ENCODE data around the gene DIPK1C. TPM values are rescaled to one million over a fixed set of nuclear protein-coding genes. Genes with fewer than 3 reads are reported as not detected.

Gene DIPK1C
- total and polyA plus RNA-seq, 10 of the 15 experiments (the other 5 are each of a cell fraction or from before 2014, with no cell fraction given), result not detected

DNA sequence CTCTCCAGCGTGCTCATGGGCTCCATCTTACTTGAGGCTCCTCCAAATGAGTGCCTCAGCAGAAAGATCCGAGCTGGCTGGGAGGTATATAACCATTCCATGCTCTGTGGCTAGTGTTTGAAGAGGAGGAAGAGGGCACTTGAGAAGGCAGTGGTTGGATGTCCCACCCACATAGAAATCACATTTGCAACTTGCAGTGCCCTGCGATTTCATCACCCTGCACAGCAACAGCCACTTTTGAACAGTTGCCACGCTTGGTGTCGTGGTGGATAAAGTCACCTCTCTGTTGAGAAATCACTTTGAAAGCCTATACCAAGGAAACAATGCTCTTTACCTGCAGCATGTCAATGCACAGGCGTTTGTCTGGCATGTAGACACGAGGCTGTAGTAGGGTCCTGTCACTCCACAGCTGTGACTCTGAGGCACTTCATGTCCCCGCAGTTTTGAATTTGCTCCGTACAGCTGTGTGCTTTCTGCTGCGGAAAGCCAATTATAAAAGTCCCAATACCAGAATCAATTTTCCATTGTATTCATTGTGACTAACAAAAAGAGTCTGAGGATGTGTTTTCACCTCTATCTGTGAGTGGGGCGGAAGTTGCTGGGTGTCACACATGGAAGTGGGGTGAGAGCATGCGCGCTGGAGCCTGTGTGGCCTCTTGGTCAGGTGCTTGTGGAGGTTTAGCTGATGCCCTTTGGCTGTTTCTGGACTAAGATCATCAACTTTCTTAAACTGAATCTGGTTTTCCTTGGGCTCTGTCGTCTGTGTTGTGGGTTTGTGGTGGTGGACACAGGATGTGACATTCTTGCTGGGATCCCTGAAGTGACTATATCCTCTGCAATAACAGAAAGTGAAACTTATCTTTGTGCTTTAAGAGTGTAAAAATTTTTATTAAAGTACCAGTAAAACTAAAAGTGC, 41.9 kb upstream of the DIPK1C start:
- Histone ChIP-seq H2AFZ (ENCODE audit: control insufficient read depth, low read depth, low read length) (peak overlapping the region; percentile 83), H3K27ac (ENCODE audit: control insufficient read depth, insufficient read depth) (peak overlapping the region; percentile 88), H3K4me1 (ENCODE audit: control insufficient read depth, insufficient read depth, low read length) (peaks cover 18% of the 10 kb centered on the region), H3K4me2 (ENCODE audit: control insufficient read depth, insufficient read depth) (peak overlapping the region; percentile 98), H4K20me1 (ENCODE audit: control insufficient read depth, insufficient read depth) (no peaks in the 10 kb centered on the region), H3K79me2 (ENCODE audit: control insufficient read depth, insufficient read depth, low read length) (peaks cover 60% of the 10 kb centered on the region), H3K9ac (ENCODE audit: control insufficient read depth, insufficient read depth, low read length) (peak overlapping the region; percentile 60), H3K27me3 (replicated peaks in 1 of 2; ENCODE audit: control insufficient read depth in 2 of 2, insufficient read depth in 2 of 2, low read length in 1 of 2) (no peaks in the 10 kb centered on the region), H3K36me3 (ENCODE audit: control insufficient read depth in 2 of 2, insufficient read depth in 2 of 2, low read length in 1 of 2) (peaks cover 3 to 10% of the 10 kb centered on the region in 2 experiments; a peak in 3 of 4 replicates), H3K9me3 (replicated peaks; ENCODE audit: control insufficient read depth, insufficient read depth, low read length) (no peaks in the 10 kb centered on the region), H3K4me3 (peak overlapping the region; percentile 80)
- DNase-seq (ENCODE audit: low read depth, low spot score) (peak; percentile 56), FAIRE-seq (no peak), ATAC-seq (peak; percentile 63)
- CTCF ChIA-PET, result interaction anchor here (1.4 kb wide), 1 partner anchor 53 kb away, joined by 7 read pairs; no protein-coding TSS in a partner anchor
- RAD21 ChIA-PET (ENCODE audit: unreplicated experiment), result no interaction called here
- SMC1A ChIA-PET (ENCODE audit: uncharacterized antibody, unreplicated experiment), result interaction anchor here (0.6 to 1.2 kb wide), 2 partner anchors 53 to 1951 kb away, joined by 3 to 8 read pairs; no protein-coding TSS in a partner anchor
- BruUV-seq (replicated peaks), result TSS peak; percentile 81
- intact Hi-C loops (cut with micrococcal nuclease; ENCODE audit: unreplicated experiment) (loop anchor here (5.0 to 10.0 kb wide), 4 partner anchors 207 to 1996 kb away; partner anchors contain the start of genes CYB5A, FBXO15, PTGR3 and TIMM21), in situ Hi-C loops (cut with MboI) (loop anchor here (5.0 kb wide), 3 partner anchors 98 to 302 kb away; partner anchors contain the start of gene ZNF407)
- WGBS (ENCODE audit: insufficient coverage, insufficient replicate concordance, low lambda C conversion rate, missing lambda C conversion rate), result 3% methylated on average over 14 of the region's 14 CpGs
- POLR2A ChIA-PET, result interaction anchor here (1.1 to 1.3 kb wide), 2 partner anchors 48 to 99 kb away, joined by 3 to 5 read pairs; partner anchors contain the start of gene ZNF407
- TF ChIP-seq IRF4 (IDR thresholded peaks at IDR 0.05; ENCODE audit: low read depth, low read length) (no peak), JUNB (IDR thresholded peaks at IDR 0.05) (peak; percentile 16; the same call in 1 of the 2 replicates), KDM1A (IDR thresholded peaks at IDR 0.05; ENCODE audit: borderline replicate concordance) (no peak), RUNX3 (IDR thresholded peaks at IDR 0.05; ENCODE audit: low read length) (peak; percentile 90), PAX8 (IDR thresholded peaks at IDR 0.05) (no peak), KLF5 (IDR thresholded peaks at IDR 0.05; ENCODE audit: partially characterized antibody) (no peak), ZZZ3 (IDR thresholded peaks at IDR 0.05; ENCODE audit: control insufficient read depth, insufficient read length, low read depth) (no peak), EZH2 (IDR thresholded peaks at IDR 0.05; ENCODE audit: borderline replicate concordance, control insufficient read depth, low read depth, low read length) (no peak), MXI1 (IDR thresholded peaks at IDR 0.05; ENCODE audit: low read depth, low read length) (peak; percentile 35; the same call in 1 of the 2 replicates), SIN3A (IDR thresholded peaks at IDR 0.05; ENCODE audit: low read depth, low read length) (0 out of 2 replicates have a peak, but pooled peaks have one; percentile 8), SRF (IDR thresholded peaks at IDR 0.05; ENCODE audit: low read depth in 2 of 2, low read length in 2 of 2) (peak in 1 of 2 experiments; percentile 56; a peak in 1 of 4 replicates), POLR2A (IDR thresholded peaks at IDR 0.05; ENCODE audit: low read depth, low read length) (peak; percentile 50; the same call in 1 of the 2 replicates), GABPA (IDR thresholded peaks at IDR 0.05; ENCODE audit: low read depth) (peak; percentile 64), NR2C2 (IDR thresholded peaks at IDR 0.05; ENCODE audit: borderline replicate concordance, control insufficient read depth, insufficient read length, low read depth) (no peak), BHLHE40 (IDR thresholded peaks at IDR 0.05; ENCODE audit: borderline replicate concordance in 1 of 2, low read depth in 2 of 2, low read length in 1 of 2) (peak; percentile 62 to 63; a peak in 3 of 4 replicates), EGR1 (IDR thresholded peaks at IDR 0.05; ENCODE audit: borderline replicate concordance in 1 of 2, low read depth in 2 of 2, low read length in 2 of 2) (no peak), CBFB (IDR thresholded peaks at IDR 0.05; ENCODE audit: low read depth) (0 out of 2 replicates have a peak, but pooled peaks have one; percentile 71), MYC (IDR thresholded peaks at IDR 0.05; ENCODE audit: insufficient read depth, insufficient read length, insufficient replicate concordance, low read length, severe bottlenecking) (no peak), ZNF207 (IDR thresholded peaks at IDR 0.05; ENCODE audit: borderline replicate concordance) (no peak)
- TF ChIP-seq, protein P1, sequence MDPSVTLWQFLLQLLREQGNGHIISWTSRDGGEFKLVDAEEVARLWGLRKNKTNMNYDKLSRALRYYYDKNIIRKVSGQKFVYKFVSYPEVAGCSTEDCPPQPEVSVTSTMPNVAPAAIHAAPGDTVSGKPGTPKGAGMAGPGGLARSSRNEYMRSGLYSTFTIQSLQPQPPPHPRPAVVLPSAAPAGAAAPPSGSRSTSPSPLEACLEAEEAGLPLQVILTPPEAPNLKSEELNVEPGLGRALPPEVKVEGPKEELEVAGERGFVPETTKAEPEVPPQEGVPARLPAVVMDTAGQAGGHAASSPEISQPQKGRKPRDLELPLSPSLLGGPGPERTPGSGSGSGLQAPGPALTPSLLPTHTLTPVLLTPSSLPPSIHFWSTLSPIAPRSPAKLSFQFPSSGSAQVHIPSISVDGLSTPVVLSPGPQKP (IDR thresholded peaks at IDR 0.05; ENCODE audit: low read depth, low read length), result no peak
- TF ChIP-seq, protein P2, sequence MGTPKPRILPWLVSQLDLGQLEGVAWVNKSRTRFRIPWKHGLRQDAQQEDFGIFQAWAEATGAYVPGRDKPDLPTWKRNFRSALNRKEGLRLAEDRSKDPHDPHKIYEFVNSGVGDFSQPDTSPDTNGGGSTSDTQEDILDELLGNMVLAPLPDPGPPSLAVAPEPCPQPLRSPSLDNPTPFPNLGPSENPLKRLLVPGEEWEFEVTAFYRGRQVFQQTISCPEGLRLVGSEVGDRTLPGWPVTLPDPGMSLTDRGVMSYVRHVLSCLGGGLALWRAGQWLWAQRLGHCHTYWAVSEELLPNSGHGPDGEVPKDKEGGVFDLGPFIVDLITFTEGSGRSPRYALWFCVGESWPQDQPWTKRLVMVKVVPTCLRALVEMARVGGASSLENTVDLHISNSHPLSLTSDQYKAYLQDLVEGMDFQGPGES (IDR thresholded peaks at IDR 0.05), result no peak
